GM19238 (cell line): ENCODE measurements around the gene ZFAND6.

Experiments used
- DNase-seq: peaks from one replicate; pipeline ENCODE4 v3.0.0; 2011; ENCODE audit warnings: low spot score; ENCODE audit not compliant: insufficient read length

Gene ZFAND6

GRCh38 chr15:80049046-80049445 is 10.4 kb upstream of the ZFAND6 start:
- no peak for DNase-seq

GRCh38 chr15:80052597-80053304 is 6.7 kb upstream of the ZFAND6 start:
- no peak for DNase-seq

GRCh38 chr15:80055933-80056332 is 3.5 kb upstream of the ZFAND6 start:
- DNase-seq: no peak

GRCh38 chr15:80058044-80058443 is 1.4 kb upstream of the ZFAND6 start:
- DNase-seq: no peak

- peak; percentile 70 for DNase-seq
Observed at GRCh38 chr15:80059786-80060355, 395 bp downstream of the ZFAND6 start.

GRCh38 chr15:80060356-80061006 is 1.0 kb downstream of the ZFAND6 start:
- DNase-seq: no peak

- DNase-seq: no peak
Observed at GRCh38 chr15:80061582-80061981, 2.1 kb downstream of the ZFAND6 start.

- DNase-seq: no peak
Observed at GRCh38 chr15:80066912-80067311, 7.4 kb downstream of the ZFAND6 start.

GRCh38 chr15:80068578-80068977 is 9.1 kb downstream of the ZFAND6 start:
- DNase-seq: no peak

- DNase-seq: no peak
Observed at GRCh38 chr15:80070840-80071239, 11.4 kb downstream of the ZFAND6 start.

GRCh38 chr15:80071652-80072051 is 12.2 kb downstream of the ZFAND6 start:
- DNase-seq: no peak

- DNase-seq: no peak
Observed at GRCh38 chr15:80072285-80072994, 13.0 kb downstream of the ZFAND6 start.

- DNase-seq: no peak
Observed at GRCh38 chr15:80073197-80073596, 13.7 kb downstream of the ZFAND6 start.

GRCh38 chr15:80076321-80077318 is 17.1 kb downstream of the ZFAND6 start:
- DNase-seq: no peak

- DNase-seq: no peak
Observed at GRCh38 chr15:80081390-80081789, 21.9 kb downstream of the ZFAND6 start.

- DNase-seq: no peak
Observed at GRCh38 chr15:80087104-80087503, 27.6 kb downstream of the ZFAND6 start.

- no peak for DNase-seq
Observed at GRCh38 chr15:80090041-80090440, 30.6 kb downstream of the ZFAND6 start.

GRCh38 chr15:80090879-80091503 is 31.5 kb downstream of the ZFAND6 start:
- DNase-seq: no peak

- no peak for DNase-seq
Observed at GRCh38 chr15:80093854-80094418, 34.5 kb downstream of the ZFAND6 start.

- DNase-seq: no peak
Observed at GRCh38 chr15:80095511-80095910, 36.0 kb downstream of the ZFAND6 start.
